Measurements from ENCODE around the gene RRBP1.

The RRBP1 gene

GRCh38 chr20:17583126-17583525 is 98.9 kb downstream of the RRBP1 start:
- DNase-seq: no peak

- DNase-seq: no peak
Observed at GRCh38 chr20:17580895-17581294, 101.1 kb downstream of the RRBP1 start.

GRCh38 chr20:17579369-17580039 is 102.5 kb downstream of the RRBP1 start:
- no peak for DNase-seq

- DNase-seq: no peak
Observed at GRCh38 chr20:17576215-17576614, 105.8 kb downstream of the RRBP1 start.

GRCh38 chr20:17573463-17573862 is 108.6 kb downstream of the RRBP1 start:
- DNase-seq: no peak

- DNase-seq: no peak
Observed at GRCh38 chr20:17572034-17572638, 109.9 kb downstream of the RRBP1 start.

GRCh38 chr20:17571153-17571527 is 110.9 kb downstream of the RRBP1 start:
- DNase-seq: no peak

GRCh38 chr20:17570347-17571152 is 111.5 kb downstream of the RRBP1 start:
- DNase-seq: peak in 36 of 51 donors; percentile 30 to 83 (median 55)

GRCh38 chr20:17569616-17570346 is 112.3 kb downstream of the RRBP1 start, which contains the start of gene DSTN:
Gene DSTN, plus strand, starts transcription at chr20:17570075. Its CDS starts 134 bp downstream, at chr20:17570209.
- peak; percentile 39 to 95 (median 81) for DNase-seq

- peak in 36 of 51 donors; percentile 5 to 70 (median 29) for DNase-seq
Observed at GRCh38 chr20:17568972-17569521, 113.0 kb downstream of the RRBP1 start.

GRCh38 chr20:17568045-17568788 is 113.8 kb downstream of the RRBP1 start:
- no peak for DNase-seq

GRCh38 chr20:17566345-17566744 is 115.7 kb downstream of the RRBP1 start:
- no peak for DNase-seq

GRCh38 chr20:17565169-17565845 is 116.7 kb downstream of the RRBP1 start:
- DNase-seq: no peak

Measured in hypothalamus (tissue), 51 donors.